SK-N-SH treated with all-trans-retinoic acid at 6 μM for 48 hours (cell line): ENCODE measurements around the gene USF3.

Source experiments
- ATAC-seq: fragments of 200-7000 bp; cut with Tn5 transposase; 3 replicates; pipeline ENCODE4 v1.9.1; 2020; ENCODE audit warnings: mild to moderate bottlenecking, moderate library complexity
- ARNTL ChIP-seq: fragments of 450-650 bp; formaldehyde crosslinking; IDR thresholded peaks from 2 replicates; pipeline ENCODE4 v1.5.0; 2020; ENCODE audit warnings: low read depth, mild to moderate bottlenecking, moderate library complexity, borderline replicate concordance
- BACH2 ChIP-seq: fragments of 250-450 bp; sonication (Bioruptor Pico); IDR thresholded peaks from 2 replicates; pipeline ENCODE4 v1.9.0; 2021; ENCODE audit warnings: mild to moderate bottlenecking, borderline replicate concordance
- CREB5 ChIP-seq: fragments of 250-450 bp; sonication (Bioruptor Pico); IDR thresholded peaks from 2 replicates; pipeline ENCODE4 v1.5.1; 2020; ENCODE audit warnings: low read depth, mild to moderate bottlenecking, moderate library complexity
- CSDC2 ChIP-seq: fragments of 250-450 bp; sonication (Bioruptor Pico); IDR thresholded peaks from 2 replicates; pipeline ENCODE4 v1.5.0; 2020; ENCODE audit warnings: mild to moderate bottlenecking, moderate library complexity
- CSRNP3 ChIP-seq: fragments of 250-450 bp; sonication (Bioruptor Pico); IDR thresholded peaks from 2 replicates; pipeline ENCODE4 v1.5.1; 2021; ENCODE audit warnings: mild to moderate bottlenecking, moderate library complexity
- ESRRG ChIP-seq: fragments of 250-450 bp; sonication (Bioruptor Pico); IDR thresholded peaks from 2 replicates; pipeline ENCODE4 v1.6.1; 2021; ENCODE audit warnings: mild to moderate bottlenecking
- GLIS3 ChIP-seq: fragments of 250-450 bp; sonication (Bioruptor Pico); IDR thresholded peaks from 2 replicates; pipeline ENCODE4 v1.5.0; 2020; ENCODE audit warnings: mild to moderate bottlenecking, moderate library complexity
- OSR1 ChIP-seq: fragments of 250-450 bp; sonication (Bioruptor Pico); IDR thresholded peaks from 2 replicates; pipeline ENCODE4 v1.8.0; 2022; ENCODE audit warnings: moderate library complexity, mild to moderate bottlenecking, inconsistent platforms
- POU6F1 ChIP-seq: fragments of 250-450 bp; sonication (Bioruptor Pico); IDR thresholded peaks from 2 replicates; pipeline ENCODE4 v1.8.0; 2021; ENCODE audit warnings: low read depth, mild to moderate bottlenecking, moderate library complexity, borderline replicate concordance
- PPARA ChIP-seq: fragments of 250-450 bp; sonication (Bioruptor Pico); IDR thresholded peaks from 2 replicates; pipeline ENCODE4 v1.5.0; 2020; ENCODE audit warnings: mild to moderate bottlenecking, borderline replicate concordance
- RARB ChIP-seq: fragments of 250-450 bp; sonication (Bioruptor Pico); IDR thresholded peaks from 2 replicates; pipeline ENCODE4 v1.8.0; 2021; ENCODE audit warnings: mild to moderate bottlenecking, moderate library complexity
- SNAI2 ChIP-seq: fragments of 250-450 bp; sonication (Bioruptor Pico); IDR thresholded peaks from 2 replicates; pipeline ENCODE4 v1.5.0; 2020; ENCODE audit warnings: mild to moderate bottlenecking, moderate library complexity
- TCF4 ChIP-seq: fragments of 250-450 bp; sonication (Bioruptor Pico); IDR thresholded peaks from 2 replicates; pipeline ENCODE4 v1.8.0; 2021; ENCODE audit warnings: mild to moderate bottlenecking, moderate library complexity, borderline replicate concordance
- TOX ChIP-seq: fragments of 250-450 bp; sonication (Bioruptor Pico); IDR thresholded peaks from 2 replicates; pipeline ENCODE4 v1.8.0; 2021; ENCODE audit warnings: mild to moderate bottlenecking, moderate library complexity, borderline replicate concordance
- ZC3H10 ChIP-seq: fragments of 250-450 bp; sonication (Bioruptor Pico); IDR thresholded peaks from 2 replicates; pipeline ENCODE4 v1.5.1; 2021; ENCODE audit warnings: mild to moderate bottlenecking, moderate library complexity
- ZFP3 ChIP-seq: fragments of 250-450 bp; sonication (Bioruptor Pico); IDR thresholded peaks from 2 replicates; pipeline ENCODE4 v1.5.0; 2020; ENCODE audit warnings: mild to moderate bottlenecking, moderate library complexity
- ZFP30 ChIP-seq: fragments of 450-650 bp; formaldehyde crosslinking; IDR thresholded peaks from 2 replicates; pipeline ENCODE4 v1.5.0; 2022; ENCODE audit warnings: mild to moderate bottlenecking, moderate library complexity
- ZNF565 ChIP-seq: fragments of 450-650 bp; formaldehyde crosslinking; conservative IDR thresholded peaks from 2 replicates; pipeline ENCODE4 v1.5.0; 2020; ENCODE audit warnings: low read depth, mild to moderate bottlenecking, moderate library complexity
- ZNF8 ChIP-seq: fragments of 450-650 bp; formaldehyde crosslinking; IDR thresholded peaks from 2 replicates; pipeline ENCODE4 v1.5.0; 2020; ENCODE audit warnings: mild to moderate bottlenecking, moderate library complexity
- TF ChIP-seq, protein P1 (sequence below): fragments of 250-450 bp; sonication (Bioruptor Pico); IDR thresholded peaks from 2 replicates; pipeline ENCODE4 v1.8.0; 2020; ENCODE audit warnings: mild to moderate bottlenecking, moderate library complexity, borderline replicate concordance
- TF ChIP-seq, protein P2 (sequence below): fragments of 250-450 bp; sonication (Bioruptor Pico); IDR thresholded peaks from 2 replicates; pipeline ENCODE4 v1.5.0; 2020; ENCODE audit warnings: mild to moderate bottlenecking, moderate library complexity

The USF3 gene

GRCh38 chr3:113741620-113742019 is 45.2 kb upstream of the USF3 start (continued):
- TF ChIP-seq CSRNP3 (CRISPR knock-in tag), result no peak
- TF ChIP-seq SNAI2, result no peak
- TF ChIP-seq ESRRG (CRISPR knock-in tag), result no peak
- TF ChIP-seq, protein P1, sequence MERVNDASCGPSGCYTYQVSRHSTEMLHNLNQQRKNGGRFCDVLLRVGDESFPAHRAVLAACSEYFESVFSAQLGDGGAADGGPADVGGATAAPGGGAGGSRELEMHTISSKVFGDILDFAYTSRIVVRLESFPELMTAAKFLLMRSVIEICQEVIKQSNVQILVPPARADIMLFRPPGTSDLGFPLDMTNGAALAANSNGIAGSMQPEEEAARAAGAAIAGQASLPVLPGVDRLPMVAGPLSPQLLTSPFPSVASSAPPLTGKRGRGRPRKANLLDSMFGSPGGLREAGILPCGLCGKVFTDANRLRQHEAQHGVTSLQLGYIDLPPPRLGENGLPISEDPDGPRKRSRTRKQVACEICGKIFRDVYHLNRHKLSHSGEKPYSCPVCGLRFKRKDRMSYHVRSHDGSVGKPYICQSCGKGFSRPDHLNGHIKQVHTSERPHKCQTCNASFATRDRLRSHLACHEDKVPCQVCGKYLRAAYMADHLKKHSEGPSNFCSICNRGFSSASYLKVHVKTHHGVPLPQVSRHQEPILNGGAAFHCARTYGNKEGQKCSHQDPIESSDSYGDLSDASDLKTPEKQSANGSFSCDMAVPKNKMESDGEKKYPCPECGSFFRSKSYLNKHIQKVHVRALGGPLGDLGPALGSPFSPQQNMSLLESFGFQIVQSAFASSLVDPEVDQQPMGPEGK, result no peak
- no peak for TF ChIP-seq BACH2 (CRISPR knock-in tag)
- no peak for TF ChIP-seq ZFP30
- no peak for TF ChIP-seq ZC3H10 (CRISPR knock-in tag)
- TF ChIP-seq OSR1 (CRISPR knock-in tag), result no peak
- no peak for TF ChIP-seq CREB5 (CRISPR knock-in tag)
- TF ChIP-seq, all 23 proteins: peak for 0

GRCh38 chr3:113741086-113741485 is 44.6 kb upstream of the USF3 start:
- TF ChIP-seq GLIS3 (no peak), ESRRG (CRISPR knock-in tag) (no peak)
- TF ChIP-seq, all 23 proteins: peak for 0
- ATAC-seq, result no peak

DNA sequence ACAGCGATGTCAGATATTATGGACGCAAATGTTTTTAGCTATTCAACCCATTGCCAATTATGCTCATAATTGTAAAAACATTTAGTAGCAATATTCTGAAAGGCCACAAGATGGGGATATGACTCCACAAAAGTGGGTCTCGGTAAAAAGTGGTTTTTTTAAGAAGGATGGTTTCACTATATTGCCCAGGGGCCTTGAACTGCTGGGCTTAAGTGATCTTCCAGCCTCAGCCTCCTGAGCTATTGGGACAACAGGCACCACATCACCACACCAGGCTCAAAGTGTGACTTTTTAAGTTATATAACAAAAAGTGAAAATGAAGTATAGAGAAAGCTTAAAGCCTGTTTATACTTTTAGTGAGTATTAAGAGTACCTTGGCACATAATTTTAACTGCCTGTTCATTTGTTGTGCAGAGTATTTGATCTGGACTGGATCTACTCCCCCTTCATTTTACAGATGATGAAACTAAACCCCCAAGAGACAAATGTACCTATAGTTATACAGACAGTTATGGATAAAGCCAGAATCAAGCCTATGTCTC is 40.2 kb upstream of the USF3 start:
- TF ChIP-seq PPARA (CRISPR knock-in tag), result no peak
- TF ChIP-seq CREB5 (CRISPR knock-in tag), result no peak
- no peak for TF ChIP-seq ZC3H10 (CRISPR knock-in tag)
- no peak for TF ChIP-seq ZNF565
- no peak for TF ChIP-seq ZFP30
- TF ChIP-seq, protein P1, result no peak
- TF ChIP-seq SNAI2, result no peak
- no peak for TF ChIP-seq ARNTL (CRISPR knock-in tag)
- TF ChIP-seq ZNF8 (CRISPR knock-in tag), result no peak
- TF ChIP-seq RARB (CRISPR knock-in tag), result no peak
- no peak for TF ChIP-seq TOX (CRISPR knock-in tag)
- TF ChIP-seq, protein P2, sequence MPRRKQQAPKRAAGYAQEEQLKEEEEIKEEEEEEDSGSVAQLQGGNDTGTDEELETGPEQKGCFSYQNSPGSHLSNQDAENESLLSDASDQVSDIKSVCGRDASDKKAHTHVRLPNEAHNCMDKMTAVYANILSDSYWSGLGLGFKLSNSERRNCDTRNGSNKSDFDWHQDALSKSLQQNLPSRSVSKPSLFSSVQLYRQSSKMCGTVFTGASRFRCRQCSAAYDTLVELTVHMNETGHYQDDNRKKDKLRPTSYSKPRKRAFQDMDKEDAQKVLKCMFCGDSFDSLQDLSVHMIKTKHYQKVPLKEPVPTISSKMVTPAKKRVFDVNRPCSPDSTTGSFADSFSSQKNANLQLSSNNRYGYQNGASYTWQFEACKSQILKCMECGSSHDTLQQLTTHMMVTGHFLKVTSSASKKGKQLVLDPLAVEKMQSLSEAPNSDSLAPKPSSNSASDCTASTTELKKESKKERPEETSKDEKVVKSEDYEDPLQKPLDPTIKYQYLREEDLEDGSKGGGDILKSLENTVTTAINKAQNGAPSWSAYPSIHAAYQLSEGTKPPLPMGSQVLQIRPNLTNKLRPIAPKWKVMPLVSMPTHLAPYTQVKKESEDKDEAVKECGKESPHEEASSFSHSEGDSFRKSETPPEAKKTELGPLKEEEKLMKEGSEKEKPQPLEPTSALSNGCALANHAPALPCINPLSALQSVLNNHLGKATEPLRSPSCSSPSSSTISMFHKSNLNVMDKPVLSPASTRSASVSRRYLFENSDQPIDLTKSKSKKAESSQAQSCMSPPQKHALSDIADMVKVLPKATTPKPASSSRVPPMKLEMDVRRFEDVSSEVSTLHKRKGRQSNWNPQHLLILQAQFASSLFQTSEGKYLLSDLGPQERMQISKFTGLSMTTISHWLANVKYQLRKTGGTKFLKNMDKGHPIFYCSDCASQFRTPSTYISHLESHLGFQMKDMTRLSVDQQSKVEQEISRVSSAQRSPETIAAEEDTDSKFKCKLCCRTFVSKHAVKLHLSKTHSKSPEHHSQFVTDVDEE (CRISPR knock-in tag), result no peak
- no peak for TF ChIP-seq POU6F1
- TF ChIP-seq TCF4 (CRISPR knock-in tag), result no peak
- TF ChIP-seq CSDC2 (CRISPR knock-in tag), result no peak
- TF ChIP-seq OSR1 (CRISPR knock-in tag), result no peak
- TF ChIP-seq ZFP3 (CRISPR knock-in tag), result no peak

More for the DNA sequence above, 40.2 kb upstream of the USF3 start:
- ATAC-seq, result peak; percentile 85
